Activated T-cell treated with anti-CD3 and anti-CD28 coated beads, Interleukin-2, amount 50 U/mL, for 4 hours (primary cell): ENCODE data around the gene SLC9A6. TPM values are rescaled to one million over a fixed set of nuclear protein-coding genes. Genes with fewer than 3 reads are reported as not detected.
A peak's percentile ranks its signal among the peaks of the same experiment; 100 is the strongest.

Experiments
- ATAC-seq, 2 donors: fragments of 200-7000 bp; cut with Tn5 transposase; one replicate each; pipeline ENCODE4 v1.10.0; 2021
- DNase-seq: peaks from one replicate; pipeline ENCODE4 v3.0.0-alpha.2; 2020
- H3K27me3 Mint-ChIP-seq: one replicate; pipeline ENCODE4 v1.8.0; 2021; ENCODE audit warnings: low read depth, mixed read lengths
- H3K36me3 Mint-ChIP-seq: one replicate; pipeline ENCODE4 v1.8.0; 2022; ENCODE audit warnings: mixed read lengths; ENCODE audit not compliant: insufficient read depth
- H3K4me1 Mint-ChIP-seq: one replicate; pipeline ENCODE4 v1.8.0; 2021; ENCODE audit warnings: low read depth, mixed read lengths
- H3K4me3 Mint-ChIP-seq: one replicate; pipeline ENCODE4 v1.8.0; 2021; ENCODE audit warnings: mild to moderate bottlenecking, moderate library complexity, mixed read lengths
- H3K9me3 Mint-ChIP-seq: one replicate; pipeline ENCODE4 v1.8.0; 2021; ENCODE audit warnings: mixed read lengths
- total RNA-seq, 3 donors: library from RNA; stranded (reverse); gene quantifications; one replicate each; pipeline ENCODE4 v1.2.1, GENCODE V29; 2021

Gene SLC9A6
- total RNA-seq = 10 to 100 TPM; 11.4 to 13.7 (median 12.2) TPM

GRCh38 chrX:135985157-135985972, at the start of gene SLC9A6:
Gene SLC9A6, plus strand, starts transcription at chrX:135985435. Its CDS starts 224 bp downstream, at chrX:135985659.
- peaks cover 64% of the 10 kb centered on the region for H3K4me1 Mint-ChIP-seq

GRCh38 chrX:135944486-135944885, 40.7 kb upstream of the SLC9A6 start:
- H3K4me3 Mint-ChIP-seq = no peak overlapping the region
- no peaks in the 10 kb centered on the region for H3K4me1 Mint-ChIP-seq
- peaks cover 6% of the 10 kb centered on the region for H3K36me3 Mint-ChIP-seq
- no peaks in the 10 kb centered on the region for H3K9me3 Mint-ChIP-seq
- no peak for DNase-seq
- no peaks in the 10 kb centered on the region for H3K27me3 Mint-ChIP-seq
- ATAC-seq = no peak

More at GRCh38 chrX:135985157-135985972, at the start of gene SLC9A6:
- Mint-ChIP-seq H3K9me3 (no peaks in the 10 kb centered on the region), H3K36me3 (peaks cover 1% of the 10 kb centered on the region), H3K27me3 (no peaks in the 10 kb centered on the region), H3K4me3 (peak within 1 kb of the TSS; percentile 89)
- DNase-seq (peak; percentile 54), ATAC-seq (peak; percentile 94 to 95)

GRCh38 chrX:135951291-135951690, 33.9 kb upstream of the SLC9A6 start:
- no peak for ATAC-seq
- Mint-ChIP-seq H3K36me3 (no peaks in the 10 kb centered on the region), H3K9me3 (no peaks in the 10 kb centered on the region), H3K4me3 (no peak overlapping the region), H3K27me3 (no peaks in the 10 kb centered on the region), H3K4me1 (no peaks in the 10 kb centered on the region)
- DNase-seq = no peak

- Mint-ChIP-seq H3K27me3 (no peaks in the 10 kb centered on the region), H3K4me3 (peak overlapping the region; percentile 99), H3K9me3 (no peaks in the 10 kb centered on the region), H3K36me3 (no peaks in the 10 kb centered on the region), H3K4me1 (peaks cover 43% of the 10 kb centered on the region)
- DNase-seq (no peak), ATAC-seq (peak in 1 of 2 donors; percentile 7)
These were observed 12.1 kb upstream of the SLC9A6 start for GRCh38 chrX:135973025-135973547.

- Mint-ChIP-seq H3K36me3 (no peaks in the 10 kb centered on the region), H3K9me3 (no peaks in the 10 kb centered on the region), H3K27me3 (no peaks in the 10 kb centered on the region), H3K4me3 (peak within 1 kb of the TSS; percentile 99), H3K4me1 (peaks cover 45% of the 10 kb centered on the region)
- peak; percentile 77 for DNase-seq
- ATAC-seq = peak; percentile 91 to 92
These were observed 11.5 kb upstream of the SLC9A6 start, which contains the start of gene MMGT1 for GRCh38 chrX:135973548-135974278. Gene MMGT1, minus strand, starts transcription at chrX:135973988. Its CDS starts 313 bp downstream, at chrX:135973675.

DNA sequence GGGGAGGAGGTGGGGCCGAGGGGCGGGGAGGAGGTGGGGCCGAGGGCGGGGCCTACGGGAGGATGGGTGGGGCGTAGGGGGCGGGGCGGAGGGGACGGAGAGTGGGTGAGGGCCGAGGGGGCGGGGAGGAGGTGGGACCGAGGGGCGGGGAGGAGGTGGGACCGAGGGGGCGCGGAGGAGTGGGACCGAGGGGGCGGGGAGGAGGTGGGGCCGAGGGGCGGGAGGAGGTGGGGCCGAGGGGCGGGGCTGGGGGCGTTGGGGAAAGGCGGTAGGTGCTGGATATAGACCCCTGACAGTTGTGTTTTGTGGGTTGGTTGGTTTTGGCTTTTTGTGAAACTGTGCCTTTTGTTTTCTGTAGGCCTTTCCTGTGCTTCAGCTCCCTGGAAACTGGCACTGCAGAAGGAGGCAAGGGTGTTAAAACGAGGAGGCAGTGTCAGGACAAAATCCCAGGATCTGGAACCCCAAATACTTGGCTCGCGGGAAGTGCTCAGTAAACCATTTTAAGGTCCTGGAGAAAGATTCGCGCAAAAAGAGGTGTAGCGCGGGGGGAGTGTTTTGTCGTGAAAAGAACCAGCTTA, 10.9 kb upstream of the SLC9A6 start:
- H3K4me1 Mint-ChIP-seq = peaks cover 45% of the 10 kb centered on the region
- H3K9me3 Mint-ChIP-seq = no peaks in the 10 kb centered on the region
- peak; percentile 73 for DNase-seq
- H3K4me3 Mint-ChIP-seq = peak overlapping the region; percentile 72
- no peaks in the 10 kb centered on the region for H3K36me3 Mint-ChIP-seq
- ATAC-seq = peak; percentile 5 to 7
- no peaks in the 10 kb centered on the region for H3K27me3 Mint-ChIP-seq

DNA sequence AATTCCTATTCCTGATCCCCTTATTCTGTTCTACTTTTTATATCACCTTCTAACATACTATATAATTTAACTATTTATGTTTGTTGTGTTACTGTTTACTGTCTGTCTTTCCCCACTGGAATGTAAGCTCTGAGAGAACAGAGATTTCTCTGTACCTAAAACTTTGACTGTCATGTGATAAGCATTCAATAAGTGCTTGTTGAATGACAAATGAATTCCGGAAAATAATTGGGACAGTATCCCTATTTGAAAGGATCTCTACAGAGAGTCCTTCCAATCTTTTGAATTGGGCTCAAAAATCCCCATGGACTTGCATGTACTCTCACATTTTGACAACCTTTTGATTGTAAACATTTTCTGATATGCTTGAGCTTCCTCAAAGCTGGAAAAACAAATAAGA, 9.8 kb upstream of the SLC9A6 start:
- H3K4me3 Mint-ChIP-seq = no peak overlapping the region
- H3K9me3 Mint-ChIP-seq = no peaks in the 10 kb centered on the region
- H3K4me1 Mint-ChIP-seq = peaks cover 44% of the 10 kb centered on the region
- ATAC-seq (no peak), DNase-seq (no peak)
- no peaks in the 10 kb centered on the region for H3K36me3 Mint-ChIP-seq
- no peaks in the 10 kb centered on the region for H3K27me3 Mint-ChIP-seq

- H3K4me3 Mint-ChIP-seq = no peak overlapping the region
- no peaks in the 10 kb centered on the region for H3K27me3 Mint-ChIP-seq
- no peaks in the 10 kb centered on the region for H3K36me3 Mint-ChIP-seq
- peaks cover 42% of the 10 kb centered on the region for H3K4me1 Mint-ChIP-seq
- no peaks in the 10 kb centered on the region for H3K9me3 Mint-ChIP-seq
- no peak for ATAC-seq
- DNase-seq = no peak
These were observed 7.6 kb upstream of the SLC9A6 start for GRCh38 chrX:135977611-135978010.

DNA sequence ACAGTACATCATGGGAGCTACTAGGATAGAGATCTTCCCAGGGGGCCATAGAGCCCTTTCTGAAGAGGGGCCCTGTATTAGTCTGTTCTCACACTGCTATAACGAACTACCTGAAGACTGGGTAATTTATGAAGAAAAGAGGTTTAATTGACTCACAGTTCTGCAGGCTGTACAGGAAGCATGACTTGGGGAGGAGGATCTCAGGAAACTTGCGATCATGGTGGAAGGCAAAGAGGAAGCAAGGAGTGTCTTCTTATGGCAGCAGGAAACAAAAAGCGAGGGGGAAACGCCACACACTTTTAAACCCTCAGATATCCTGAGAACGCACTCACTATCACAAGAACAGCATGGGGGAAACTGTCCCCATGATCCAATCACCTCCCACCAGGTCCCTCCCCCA, 4.2 kb upstream of the SLC9A6 start:
- Mint-ChIP-seq H3K9me3 (no peaks in the 10 kb centered on the region), H3K36me3 (no peaks in the 10 kb centered on the region), H3K4me3 (no peak overlapping the region), H3K27me3 (no peaks in the 10 kb centered on the region), H3K4me1 (peaks cover 52% of the 10 kb centered on the region)
- no peak for ATAC-seq
- DNase-seq = no peak

- H3K4me3 Mint-ChIP-seq = no peak overlapping the region
- H3K27me3 Mint-ChIP-seq = no peaks in the 10 kb centered on the region
- peaks cover 55% of the 10 kb centered on the region for H3K4me1 Mint-ChIP-seq
- H3K36me3 Mint-ChIP-seq = no peaks in the 10 kb centered on the region
- no peak for ATAC-seq
- DNase-seq = no peak
- H3K9me3 Mint-ChIP-seq = no peaks in the 10 kb centered on the region
These were observed 3.6 kb upstream of the SLC9A6 start for GRCh38 chrX:135981668-135982067.

DNA sequence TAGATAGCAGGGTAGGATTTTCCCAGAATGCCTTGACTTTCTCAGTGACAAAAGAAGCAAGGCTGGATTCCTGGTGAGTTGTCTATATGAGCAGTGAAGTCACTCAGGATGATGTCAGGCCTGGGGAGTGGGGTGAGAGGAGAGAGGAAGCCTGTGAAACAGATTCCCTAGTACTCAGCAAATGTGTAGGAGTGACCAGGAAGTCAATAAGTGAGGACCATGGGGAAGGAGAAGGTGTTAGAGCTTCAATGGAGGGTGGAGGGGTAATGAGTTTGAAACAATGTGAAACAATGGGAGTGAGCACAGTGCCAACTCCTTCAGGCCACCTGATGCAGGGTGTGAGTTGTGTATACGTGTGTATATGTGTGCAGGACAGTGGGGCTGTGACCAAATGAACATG, 2.4 kb upstream of the SLC9A6 start:
- peaks cover 52% of the 10 kb centered on the region for H3K4me1 Mint-ChIP-seq

DNA sequence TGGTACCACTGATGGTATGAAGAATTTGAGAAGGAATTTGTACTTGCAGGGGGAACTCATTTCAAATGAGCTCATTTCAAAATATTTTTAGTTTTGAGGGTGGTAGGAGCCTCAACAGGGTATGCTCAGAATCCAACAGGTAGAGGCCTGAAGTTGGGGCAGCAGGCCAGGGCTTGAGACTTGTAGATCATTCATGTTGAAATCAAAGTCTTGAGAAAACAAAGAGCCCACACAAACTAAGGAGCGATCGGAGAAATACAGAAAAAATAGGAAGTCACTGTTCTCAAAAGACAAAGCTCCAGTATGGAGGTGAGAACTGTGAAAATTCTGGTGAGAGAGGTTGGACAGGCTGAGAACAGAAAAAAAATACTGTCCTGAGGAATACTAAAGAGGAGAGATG, 979 bp upstream of the SLC9A6 start:
- H3K36me3 Mint-ChIP-seq = peaks cover 1% of the 10 kb centered on the region
- H3K27me3 Mint-ChIP-seq = no peaks in the 10 kb centered on the region
- no peak for ATAC-seq
- DNase-seq = no peak
- no peaks in the 10 kb centered on the region for H3K9me3 Mint-ChIP-seq
- H3K4me3 Mint-ChIP-seq = peak overlapping the region; percentile 88
- H3K4me1 Mint-ChIP-seq = peaks cover 58% of the 10 kb centered on the region

More for the DNA sequence above, 2.4 kb upstream of the SLC9A6 start:
- no peaks in the 10 kb centered on the region for H3K27me3 Mint-ChIP-seq
- no peaks in the 10 kb centered on the region for H3K36me3 Mint-ChIP-seq
- H3K9me3 Mint-ChIP-seq = no peaks in the 10 kb centered on the region
- H3K4me3 Mint-ChIP-seq = peak overlapping the region; percentile 88
- ATAC-seq (no peak), DNase-seq (no peak)

DNA sequence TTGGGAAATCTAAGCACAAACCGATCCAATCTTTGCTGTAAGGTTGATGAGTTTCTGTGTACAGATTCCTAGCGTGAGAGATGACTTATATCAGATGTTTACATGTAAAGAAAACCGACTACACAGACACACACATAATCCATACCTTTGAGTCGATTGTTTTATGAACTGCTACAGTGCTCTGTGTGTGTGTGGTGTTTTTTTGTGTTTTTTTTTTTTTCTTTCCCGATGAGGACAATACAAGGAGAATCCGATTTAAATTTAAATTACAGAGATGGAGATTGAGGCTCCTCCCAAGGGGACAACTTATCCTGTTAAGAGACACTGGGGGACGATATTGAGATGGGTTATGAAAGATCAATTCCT, 461 bp upstream of the SLC9A6 start:
- no peak for DNase-seq
- Mint-ChIP-seq H3K9me3 (no peaks in the 10 kb centered on the region), H3K36me3 (peaks cover 1% of the 10 kb centered on the region), H3K27me3 (no peaks in the 10 kb centered on the region), H3K4me3 (peak overlapping the region; percentile 88), H3K4me1 (peaks cover 63% of the 10 kb centered on the region)
- peak in 1 of 2 donors; percentile 17 for ATAC-seq

DNA sequence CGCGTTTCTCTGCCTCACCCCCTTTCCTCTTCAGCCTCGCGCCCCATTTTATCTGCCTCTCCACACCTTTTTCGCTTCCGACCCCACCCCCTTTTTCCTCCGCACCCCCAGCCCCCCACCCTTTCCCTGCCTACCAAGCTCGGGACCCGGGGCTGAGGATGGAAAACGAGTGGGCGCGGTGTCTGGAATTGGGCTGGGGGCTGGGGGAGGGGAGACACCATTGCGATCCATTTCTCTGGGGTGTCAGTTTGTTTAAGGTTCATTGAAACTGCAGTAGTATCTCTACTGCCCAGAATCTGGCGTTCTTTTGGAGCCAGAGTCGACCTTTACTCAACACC, 707 bp downstream of the SLC9A6 start:
- Mint-ChIP-seq H3K9me3 (no peaks in the 10 kb centered on the region), H3K4me1 (peaks cover 62% of the 10 kb centered on the region), H3K36me3 (peaks cover 1% of the 10 kb centered on the region), H3K27me3 (no peaks in the 10 kb centered on the region), H3K4me3 (peak overlapping the region; percentile 89)
- ATAC-seq (no peak), DNase-seq (no peak)
